ENCODE measurements around the gene ZNF484. TPM values are rescaled to one million over a fixed set of nuclear protein-coding genes. Genes with fewer than 3 reads are reported as not detected.
A peak's percentile ranks its signal among the peaks of the same experiment; 100 is the strongest.
"Not testable (repeated sequence)": the region's sequence is repeated elsewhere in the genome, so short reads cannot be mapped to it uniquely, and the experiment has no call there.

The ZNF484 gene
- total and polyA plus RNA-seq, 12 donors, result 1.7 to 21.4 (median 8.4) TPM

- intact Hi-C loops (cut with DNase I), result no loop called here
- no peaks in the 10 kb centered on the region for H3K27me3 ChIP-seq
- DNase-seq, result peak in 5 of 7 donors; percentile 23 to 45 (median 38)
- no peaks in the 10 kb centered on the region for H3K9me3 ChIP-seq (replicated peaks in 1 of 3)
- H3K4me3 ChIP-seq, result no peak overlapping the region
- TF ChIP-seq POLR2A (IDR thresholded peaks at IDR 0.05) (no peak), CTCF (IDR thresholded peaks at IDR 0.05) (no peak)
- 57 to 64% (median 59%) methylated on average over 11 of the region's 11 CpGs for WGBS, 4 donors
- no peaks in the 10 kb centered on the region for H3K4me1 ChIP-seq (replicated peaks in 1 of 2)
- no peak overlapping the region for H3K27ac ChIP-seq
- H3K36me3 ChIP-seq (replicated peaks in 1 of 2), result no peaks in the 10 kb centered on the region
These were observed 34.0 kb upstream of the ZNF484 start for GRCh38 chr9:92911511-92912475.

- H3K36me3 ChIP-seq (replicated peaks in 1 of 2); H3K27me3 ChIP-seq; H3K27ac ChIP-seq; intact Hi-C loops (cut with DNase I); H3K4me3 ChIP-seq; H3K4me1 ChIP-seq (replicated peaks in 1 of 2); DNase-seq; H3K9me3 ChIP-seq (replicated peaks in 1 of 3): not testable (repeated sequence)
- 62 to 88% (median 73%) methylated on average over 4 to 6 of the region's 6 CpGs for WGBS, 4 donors
These were observed 27.3 kb upstream of the ZNF484 start for GRCh38 chr9:92905137-92905536.

GRCh38 chr9:92897323-92897722 is 19.5 kb upstream of the ZNF484 start:
- Histone ChIP-seq H3K36me3 (replicated peaks in 1 of 2) (no peaks in the 10 kb centered on the region), H3K4me1 (replicated peaks in 1 of 2) (no peaks in the 10 kb centered on the region), H3K4me3 (no peak overlapping the region), H3K27me3 (no peaks in the 10 kb centered on the region), H3K27ac (no peak overlapping the region), H3K9me3 (replicated peaks in 1 of 3) (no peaks in the 10 kb centered on the region)
- DNase-seq, result no peak
- no peak for TF ChIP-seq POLR2A (IDR thresholded peaks at IDR 0.05)
- no peak for TF ChIP-seq CTCF (IDR thresholded peaks at IDR 0.05)
- 93 to 97% (median 95%) methylated on average over 1 to 3 of the region's 3 CpGs for WGBS, 4 donors
- intact Hi-C loops (cut with DNase I), result no loop called here

GRCh38 chr9:92895812-92896436 is 18.1 kb upstream of the ZNF484 start:
- intact Hi-C loops (cut with DNase I), result no loop called here
- Histone ChIP-seq H3K9me3 (replicated peaks in 1 of 3) (no peaks in the 10 kb centered on the region), H3K36me3 (replicated peaks in 1 of 2) (no peaks in the 10 kb centered on the region), H3K27me3 (no peaks in the 10 kb centered on the region), H3K4me1 (replicated peaks in 1 of 2) (no peaks in the 10 kb centered on the region), H3K27ac (no peak overlapping the region), H3K4me3 (no peak overlapping the region)
- no peak for TF ChIP-seq POLR2A (IDR thresholded peaks at IDR 0.05)
- no peak for TF ChIP-seq CTCF (IDR thresholded peaks at IDR 0.05)
- no peak for DNase-seq
- 88 to 100% (median 91%) methylated on average over 2 to 3 of the region's 3 CpGs for WGBS, 4 donors
